Measurements from ENCODE around the gene GTF3A. TPM values are rescaled to one million over a fixed set of nuclear protein-coding genes. Genes with fewer than 3 reads are reported as not detected.

GTF3A gene
- total and polyA plus RNA-seq, 8 donors: 53.4 to 220 (median 117) TPM

GRCh38 chr13:27384285-27384684 lies 40.1 kb upstream of the GTF3A start:
- H3K36me3 ChIP-seq: no peaks in the 10 kb centered on the region
- TF ChIP-seq CTCF (IDR thresholded peaks at IDR 0.05): no peak
- TF ChIP-seq POLR2A (IDR thresholded peaks at IDR 0.05): no peak
- no peak for TF ChIP-seq EP300 (IDR thresholded peaks at IDR 0.05)
- TF ChIP-seq POLR2AphosphoS5 (IDR thresholded peaks at IDR 0.05): no peak
- WGBS, 5 donors: 86 to 91% (median 90%) methylated on average over 4 of the region's 4 CpGs
- no peak overlapping the region for H3K27ac ChIP-seq
- H3K4me1 ChIP-seq: peaks cover 0 to 6% (median 0%) of the 10 kb centered on the region in 4 donors
- no peak for DNase-seq
- peaks cover 0 to 16% (median 0%) of the 10 kb centered on the region in 3 donors for H3K27me3 ChIP-seq
- intact Hi-C loops (cut with DNase I; ENCODE audit: low total_unique reads): loop anchor here (10.0 kb wide), 1 partner anchor 141 kb away; no protein-coding TSS in a partner anchor
- H3K9me3 ChIP-seq: no peaks in the 10 kb centered on the region
- no peak overlapping the region for H3K4me3 ChIP-seq

GRCh38 chr13:27388241-27388640 lies 36.2 kb upstream of the GTF3A start:
- H3K27ac ChIP-seq: no peak overlapping the region
- peaks cover 0 to under 1% (median 0%) of the 10 kb centered on the region in 3 donors for H3K27me3 ChIP-seq
- intact Hi-C loops (cut with DNase I; ENCODE audit: low total_unique reads): loop anchor here (10.0 kb wide), 1 partner anchor 137 kb away; no protein-coding TSS in a partner anchor
- 29 to 63% (median 47%) methylated on average over 2 of the region's 2 CpGs for WGBS, 5 donors
- H3K36me3 ChIP-seq: no peaks in the 10 kb centered on the region
- H3K9me3 ChIP-seq: no peaks in the 10 kb centered on the region
- no peak for TF ChIP-seq POLR2AphosphoS5 (IDR thresholded peaks at IDR 0.05)
- TF ChIP-seq EP300 (IDR thresholded peaks at IDR 0.05): no peak
- TF ChIP-seq POLR2A (IDR thresholded peaks at IDR 0.05): no peak
- TF ChIP-seq CTCF (IDR thresholded peaks at IDR 0.05): no peak
- peak in 1 of 2 donors; percentile 78 for DNase-seq
- no peak overlapping the region for H3K4me3 ChIP-seq
- no peaks in the 10 kb centered on the region for H3K4me1 ChIP-seq

GRCh38 chr13:27389891-27390290 lies 34.5 kb upstream of the GTF3A start:
- intact Hi-C loops (cut with DNase I; ENCODE audit: low total_unique reads): loop anchor here (10.0 kb wide), 1 partner anchor 135 kb away; no protein-coding TSS in a partner anchor
- H3K27me3 ChIP-seq: no peaks in the 10 kb centered on the region
- no peaks in the 10 kb centered on the region for H3K4me1 ChIP-seq
- no peaks in the 10 kb centered on the region for H3K36me3 ChIP-seq
- WGBS, 5 donors: 91 to 95% (median 93%) methylated on average over 6 to 7 of the region's 7 CpGs
- H3K27ac ChIP-seq: no peak overlapping the region
- no peak for DNase-seq
- H3K4me3 ChIP-seq: no peak overlapping the region
- TF ChIP-seq POLR2A (IDR thresholded peaks at IDR 0.05) (no peak), EP300 (IDR thresholded peaks at IDR 0.05) (no peak), POLR2AphosphoS5 (IDR thresholded peaks at IDR 0.05) (no peak), CTCF (IDR thresholded peaks at IDR 0.05) (no peak)
- H3K9me3 ChIP-seq: no peaks in the 10 kb centered on the region

- Histone ChIP-seq H3K9me3 (no peaks in the 10 kb centered on the region), H3K27ac (no peak overlapping the region), H3K4me1 (no peaks in the 10 kb centered on the region), H3K27me3 (no peaks in the 10 kb centered on the region), H3K4me3 (no peak overlapping the region), H3K36me3 (no peaks in the 10 kb centered on the region)
- intact Hi-C loops (cut with DNase I; ENCODE audit: low total_unique reads): no loop called here
- TF ChIP-seq POLR2AphosphoS5 (IDR thresholded peaks at IDR 0.05): no peak
- TF ChIP-seq EP300 (IDR thresholded peaks at IDR 0.05): no peak
- no peak for TF ChIP-seq POLR2A (IDR thresholded peaks at IDR 0.05)
- no peak for TF ChIP-seq CTCF (IDR thresholded peaks at IDR 0.05)
- DNase-seq: no peak
- 49 to 75% (median 71%) methylated on average over 2 of the region's 2 CpGs for WGBS, 5 donors
These were observed 32.9 kb upstream of the GTF3A start for GRCh38 chr13:27391471-27391870.

Data from stomach (tissue), 9 donors.